Spleen (tissue), 11 donors: ENCODE measurements around the gene TCF12. TPM values are rescaled to one million over a fixed set of nuclear protein-coding genes. Genes with fewer than 3 reads are reported as not detected.

Source experiments
- DNase-seq: peaks from one replicate; pipeline ENCODE4 v3.0.0-alpha.2; 2020
- H3K27ac ChIP-seq, 8 donors: fragments of 200-600 bp; sonication (generic) in 7 of 8; 1 replicate in 4 of 8; 2 replicates in 4 of 8; pipeline versions ENCODE4 v1.5.0 to v1.8.0; 2016 to 2021; ENCODE audit warnings: inconsistent platforms in 4 of 8, mild to moderate bottlenecking in 4 of 8, moderate library complexity in 1 of 8
- H3K27me3 ChIP-seq, 7 donors: fragments of 200-600 bp; sonication (generic) in 6 of 7; replicated peaks in 1 of 7; 1 replicate in 4 of 7; 2 replicates in 3 of 7; pipeline versions ENCODE4 v1.5.0 to v1.8.0; 2016 to 2021; ENCODE audit warnings: inconsistent platforms in 3 of 7, mild to moderate bottlenecking in 1 of 7
- H3K36me3 ChIP-seq, 6 donors: fragments of 200-600 bp; sonication (generic) in 5 of 6; 1 replicate in 4 of 6; 2 replicates in 2 of 6; pipeline versions ENCODE4 v1.5.0 to v1.8.0; 2016 to 2021; ENCODE audit warnings: inconsistent platforms in 2 of 6
- H3K4me1 ChIP-seq, 6 donors: fragments of 200-600 bp; sonication (generic) in 5 of 6; 1 replicate in 3 of 6; 2 replicates in 3 of 6; pipeline versions ENCODE4 v1.5.0 to v1.8.0; 2016 to 2021; ENCODE audit warnings: inconsistent platforms in 3 of 6
- H3K4me3 ChIP-seq, 8 donors: fragments of 200-600 bp; sonication (generic) in 7 of 8; 1 replicate in 4 of 8; 2 replicates in 4 of 8; pipeline versions ENCODE4 v1.5.0 to v1.8.0; 2016 to 2021; ENCODE audit warnings: inconsistent platforms in 4 of 8, mild to moderate bottlenecking in 4 of 8, moderate library complexity in 2 of 8
- H3K9me3 ChIP-seq, 8 donors: fragments of 200-600 bp; sonication (generic) in 7 of 8; 1 replicate in 4 of 8; 2 replicates in 4 of 8; pipeline versions ENCODE4 v1.5.0 to v1.8.0; 2016 to 2021; ENCODE audit warnings: inconsistent platforms in 4 of 8
- POLR2A ChIP-seq, 3 donors: fragments of 450-650 bp; IDR thresholded peaks; one replicate each; pipeline ENCODE4 v1.5.1; 2017; ENCODE audit warnings: antibody characterized with exemption in 3 of 3, mild to moderate bottlenecking in 1 of 3
- POLR2AphosphoS5 ChIP-seq, 3 donors: sonication (generic); formaldehyde crosslinking; IDR thresholded peaks; one replicate each; pipeline ENCODE4 v1.5.1; 2017; ENCODE audit warnings: antibody characterized with exemption in 3 of 3
- WGBS, 5 donors: extraction: QIAGEN DNeasy Blood & Tissue Kit in 3 of 5; methylation state at CpG; one replicate each; pipeline versions ENCODE4 v1.1.5 to v1.1.7; 2013 to 2018; 5-methylcytosine and 5-hydroxymethylcytosine counted together
- intact Hi-C: fragments of 100-400 bp; cut with DNase I; formaldehyde crosslinking; loops from one replicate; pipeline ENCODE4 v1.15.0; 2023; ENCODE audit warnings: low total_unique reads
- polyA plus RNA-seq, 3 donors: library from polyadenylated mRNA; stranded (reverse); fragments of 200-250 nt; gene quantifications; one replicate each; pipeline ENCODE4 v1.2.1, GENCODE V29; 2013
- total RNA-seq, 7 donors: library from RNA; depleted of rRNA in 3 of 7; stranded (reverse); fragments of >200 nt in 3 of 7; fragmentation: NEBNext Ultra II Directional in 4 of 7; extraction: Animal tissue kit (Norgen Biotek cat#: 25700) in 4 of 7; gene quantifications; one replicate each; pipeline versions ENCODE4 v1.1.0 to v1.2.1, GENCODE V29; 2016 to 2021
- TF ChIP-seq, protein P1 (sequence below), 11 experiments: fragments of 200-600 bp in 7 of 11; fragments of 450-650 bp in 4 of 11; sonication (generic) in 4 of 11; IDR thresholded peaks in 8 of 11; conservative IDR thresholded peaks in 3 of 11; 1 replicate in 7 of 11; 2 replicates in 4 of 11; pipeline versions ENCODE4 v1.4.0 to v1.8.0; 2016 to 2021; ENCODE audit warnings: antibody characterized with exemption in 11 of 11, inconsistent platforms in 4 of 11, mild to moderate bottlenecking in 1 of 11
- donor health status: healthy with polysubstance abuse.
- donor health status: DM: no; HTN: no; CAD: no; lungs with moderate emphysema.
- donor health status: DM: no; HTN: no; CAD: no.
- donor health status: Bipolar disorder and iron deficiency.
- donor health status: healthy.
- donor health status: DM: no; HTN: no; CAD: no.
- donor health status: DM: yes; HTN: yes; CAD: no.

TCF12 gene
- total and polyA plus RNA-seq, 10 donors, result 8.3 to 139 (median 111) TPM

DNA sequence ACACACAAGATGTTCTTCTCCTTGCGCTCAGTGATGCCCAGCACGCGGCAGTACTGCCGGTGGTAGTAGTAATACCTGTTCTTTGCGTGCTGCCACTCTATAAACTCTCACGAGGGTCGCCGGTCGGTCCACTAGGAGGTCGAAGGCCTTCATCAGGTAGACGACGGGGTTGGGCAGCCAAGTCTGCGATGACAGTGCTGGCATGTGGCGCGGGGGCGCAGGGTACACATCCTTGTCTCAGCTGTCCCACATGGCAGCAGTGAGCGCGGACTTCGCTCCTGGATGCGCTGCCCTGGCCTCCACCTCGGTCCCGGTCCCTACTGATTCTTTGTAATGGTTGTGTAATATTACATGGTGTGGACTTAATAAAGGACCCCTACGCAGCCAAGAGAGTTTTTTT lies 407.8 kb downstream of the TCF12 start:
- no peaks in the 10 kb centered on the region for H3K9me3 ChIP-seq
- H3K4me3 ChIP-seq, result no peak overlapping the region
- 87 to 92% (median 88%) methylated on average over 23 of the region's 23 CpGs for WGBS, 5 donors
- H3K27ac ChIP-seq, result no peak overlapping the region
- intact Hi-C loops, result no loop called here
- H3K36me3 ChIP-seq, result no peaks in the 10 kb centered on the region
- TF ChIP-seq, protein P1, sequence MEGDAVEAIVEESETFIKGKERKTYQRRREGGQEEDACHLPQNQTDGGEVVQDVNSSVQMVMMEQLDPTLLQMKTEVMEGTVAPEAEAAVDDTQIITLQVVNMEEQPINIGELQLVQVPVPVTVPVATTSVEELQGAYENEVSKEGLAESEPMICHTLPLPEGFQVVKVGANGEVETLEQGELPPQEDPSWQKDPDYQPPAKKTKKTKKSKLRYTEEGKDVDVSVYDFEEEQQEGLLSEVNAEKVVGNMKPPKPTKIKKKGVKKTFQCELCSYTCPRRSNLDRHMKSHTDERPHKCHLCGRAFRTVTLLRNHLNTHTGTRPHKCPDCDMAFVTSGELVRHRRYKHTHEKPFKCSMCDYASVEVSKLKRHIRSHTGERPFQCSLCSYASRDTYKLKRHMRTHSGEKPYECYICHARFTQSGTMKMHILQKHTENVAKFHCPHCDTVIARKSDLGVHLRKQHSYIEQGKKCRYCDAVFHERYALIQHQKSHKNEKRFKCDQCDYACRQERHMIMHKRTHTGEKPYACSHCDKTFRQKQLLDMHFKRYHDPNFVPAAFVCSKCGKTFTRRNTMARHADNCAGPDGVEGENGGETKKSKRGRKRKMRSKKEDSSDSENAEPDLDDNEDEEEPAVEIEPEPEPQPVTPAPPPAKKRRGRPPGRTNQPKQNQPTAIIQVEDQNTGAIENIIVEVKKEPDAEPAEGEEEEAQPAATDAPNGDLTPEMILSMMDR (IDR thresholded peaks at IDR 0.05 in 8 of 11, conservative IDR thresholded peaks at IDR 0.05 in 3 of 11), result no peak
- TF ChIP-seq POLR2AphosphoS5 (IDR thresholded peaks at IDR 0.05) (no peak), POLR2A (IDR thresholded peaks at IDR 0.05) (no peak)
- H3K27me3 ChIP-seq, result peaks cover 0 to 5% (median 0%) of the 10 kb centered on the region in 7 donors
- DNase-seq, result no peak
- peaks cover 0 to 5% (median 0%) of the 10 kb centered on the region in 6 donors for H3K4me1 ChIP-seq

DNA sequence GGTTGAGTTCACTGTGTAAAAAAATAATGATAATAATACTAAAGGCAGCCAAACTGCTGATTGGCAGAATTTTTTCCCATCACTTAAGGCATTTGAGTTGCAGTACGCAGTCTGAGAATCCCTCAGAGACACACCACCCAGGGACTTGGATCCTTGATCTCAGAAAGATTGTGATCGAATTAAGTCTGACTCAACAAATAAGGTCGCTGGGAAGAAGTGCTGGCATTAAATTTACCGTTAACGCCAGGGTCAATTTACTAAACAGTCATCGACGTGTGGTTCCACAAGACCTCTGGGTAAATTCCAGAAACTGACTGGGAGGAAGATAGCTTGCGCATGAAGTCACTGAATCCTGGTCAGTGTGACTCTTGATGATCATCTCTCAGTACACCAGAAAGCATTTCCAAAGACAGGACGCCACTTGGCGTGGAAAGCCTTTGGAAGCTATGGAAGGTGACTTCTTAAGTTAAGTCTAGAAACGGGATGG lies 409.6 kb downstream of the TCF12 start:
- H3K27me3 ChIP-seq, result peaks cover 0 to 21% (median 0%) of the 10 kb centered on the region in 7 donors
- intact Hi-C loops, result no loop called here
- peaks cover 0 to 5% (median 0%) of the 10 kb centered on the region in 6 donors for H3K4me1 ChIP-seq
- no peak overlapping the region for H3K27ac ChIP-seq
- DNase-seq, result no peak
- no peaks in the 10 kb centered on the region for H3K9me3 ChIP-seq
- 84 to 92% (median 91%) methylated on average over 11 of the region's 11 CpGs for WGBS, 5 donors
- TF ChIP-seq, protein P1 (IDR thresholded peaks at IDR 0.05 in 8 of 11, conservative IDR thresholded peaks at IDR 0.05 in 3 of 11), result no peak
- H3K36me3 ChIP-seq, result no peaks in the 10 kb centered on the region
- no peak overlapping the region for H3K4me3 ChIP-seq

DNA sequence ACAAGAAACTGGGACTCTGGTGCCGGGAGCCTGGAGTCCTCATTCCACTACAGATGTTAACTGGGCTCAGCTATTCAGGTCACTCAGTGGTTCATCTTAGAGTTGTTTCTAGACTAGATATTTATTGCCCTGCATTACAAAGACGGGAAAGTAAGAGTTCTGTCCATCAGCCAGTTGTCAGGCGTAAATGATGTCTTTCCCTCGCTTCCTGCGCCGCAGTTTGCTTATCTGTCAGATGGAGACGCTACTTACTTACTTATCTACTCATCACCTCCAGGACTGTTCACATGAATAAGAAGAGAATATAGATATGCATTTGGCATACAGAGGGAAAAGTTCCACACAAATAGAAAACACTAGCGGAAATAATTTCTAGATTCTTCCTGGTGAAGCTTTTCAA lies 410.0 kb downstream of the TCF12 start:
- H3K36me3 ChIP-seq, result no peaks in the 10 kb centered on the region
- peaks cover 0 to 4% (median 0%) of the 10 kb centered on the region in 6 donors for H3K4me1 ChIP-seq
- no peak for DNase-seq
- no peak for TF ChIP-seq POLR2A (IDR thresholded peaks at IDR 0.05)
- no peak for TF ChIP-seq POLR2AphosphoS5 (IDR thresholded peaks at IDR 0.05)
- TF ChIP-seq, protein P1 (IDR thresholded peaks at IDR 0.05 in 8 of 11, conservative IDR thresholded peaks at IDR 0.05 in 3 of 11), result no peak
- peaks cover 0 to 21% (median 2%) of the 10 kb centered on the region in 7 donors for H3K27me3 ChIP-seq
- H3K9me3 ChIP-seq, result no peaks in the 10 kb centered on the region
- H3K27ac ChIP-seq, result no peak overlapping the region
- 89 to 96% (median 93%) methylated on average over 8 of the region's 8 CpGs for WGBS, 5 donors
- intact Hi-C loops, result no loop called here
- H3K4me3 ChIP-seq, result no peak overlapping the region

DNA sequence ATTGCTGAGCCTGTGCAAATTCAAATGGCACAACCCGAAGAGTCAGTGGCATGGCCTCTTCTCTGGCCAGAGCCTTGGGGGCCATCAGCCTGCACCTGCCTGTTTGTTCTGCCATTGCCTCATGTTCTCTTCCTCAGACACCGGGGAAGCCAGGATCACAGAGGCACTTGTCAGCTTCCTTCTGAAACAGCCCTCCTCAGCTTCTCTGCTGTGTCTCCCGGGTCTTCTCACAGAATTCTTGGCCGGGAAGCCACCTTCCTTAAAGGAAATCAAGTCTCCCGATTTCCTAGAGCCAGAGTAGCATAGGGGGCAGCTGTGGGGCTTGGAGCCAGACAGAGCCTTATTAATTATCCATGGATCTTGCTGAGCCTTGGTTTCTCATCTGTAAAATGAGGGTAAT lies 410.5 kb downstream of the TCF12 start:
- H3K36me3 ChIP-seq, result no peaks in the 10 kb centered on the region
- no peak for DNase-seq
- intact Hi-C loops, result no loop called here
- H3K9me3 ChIP-seq, result no peaks in the 10 kb centered on the region
- H3K27ac ChIP-seq, result no peak overlapping the region
- no peaks in the 10 kb centered on the region for H3K4me1 ChIP-seq
- TF ChIP-seq POLR2AphosphoS5 (IDR thresholded peaks at IDR 0.05), result no peak
- TF ChIP-seq POLR2A (IDR thresholded peaks at IDR 0.05), result no peak
- TF ChIP-seq, protein P1 (IDR thresholded peaks at IDR 0.05 in 8 of 11, conservative IDR thresholded peaks at IDR 0.05 in 3 of 11), result no peak
- 54 to 74% (median 59%) methylated on average over 5 of the region's 5 CpGs for WGBS, 5 donors
- H3K27me3 ChIP-seq, result peaks cover 0 to 21% (median 4%) of the 10 kb centered on the region in 7 donors
- no peak overlapping the region for H3K4me3 ChIP-seq
